K562 (cell line): ENCODE data around the gene RASSF6. TPM values are rescaled to one million over a fixed set of nuclear protein-coding genes. Genes with fewer than 3 reads are reported as not detected.

ENCODE experiments used
- ATAC-seq: fragments of 200-7000 bp; cut with Tn5 transposase; 3 replicates; pipeline ENCODE4 v1.9.1; 2020; ENCODE audit warnings: moderate library complexity
- BruUV-seq: library from RNA; stranded (reverse); fragments of 400-500 nt; replicated peaks from 2 replicates; lab custom pipeline; 2021; lab: Mats Ljungman, UMichigan
- CTCF ChIA-PET: fragments of 300-600 bp; formaldehyde crosslinking; extraction: SDS; loops from one replicate; lab custom pipeline; 2021; ENCODE audit warnings: low intra/inter-chr PET ratio; lab: Yijun Ruan, JAX
- POLR2A ChIA-PET: fragments of 300-600, 350-650 bp; sonication (Branson Sonifier 250); formaldehyde crosslinking; extraction: SDS; loops from one replicate; lab custom pipeline; 2021; ENCODE audit warnings: antibody characterized with exemption, inconsistent platforms; lab: Yijun Ruan, JAX
- DNase-seq, 4 experiments: peaks; one replicate each; pipeline versions ENCODE4 v3.0.0 to v3.0.0-alpha.2; 2011 to 2018; ENCODE audit warnings: low spot score in 3 of 4, mixed read lengths in 3 of 4; ENCODE audit errors: extremely low read depth in 1 of 4
- FAIRE-seq: peaks from 2 replicates; lab custom pipeline; 2011; peaks lifted over from hg19 to GRCh38; lab: Jason Lieb, UNC
- H2AFZ ChIP-seq: 2 replicates; pipeline ENCODE4 v1.6.0; 2011; ENCODE audit warnings: low read depth, low read length, control low read depth, inconsistent platforms
- H3K27ac ChIP-seq: fragments of 200-600 bp; 3 replicates; pipeline ENCODE4 v1.8.0; 2011; ENCODE audit warnings: low read depth, mild to moderate bottlenecking, control low read depth, inconsistent platforms, low read length, moderate library complexity, mixed read lengths; ENCODE audit errors: extremely low read depth
- H3K27me3 ChIP-seq, 2 experiments: fragments of 300-600 bp in 1 of 2; 2 replicates in 1 of 2; 3 replicates in 1 of 2; pipeline versions ENCODE4 v1.6.0 to v1.8.0; 2011; ENCODE audit warnings: inconsistent platforms in 2 of 2, low read length in 2 of 2, mild to moderate bottlenecking in 1 of 2, mixed read lengths in 1 of 2, moderate library complexity in 1 of 2; ENCODE audit not compliant: control insufficient read depth in 2 of 2, insufficient read depth in 2 of 2
- H3K36me3 ChIP-seq: fragments of 300-600 bp; 3 replicates; pipeline ENCODE4 v1.8.0; 2011; ENCODE audit warnings: mild to moderate bottlenecking, low read length, inconsistent platforms; ENCODE audit not compliant: control insufficient read depth, insufficient read depth
- H3K4me1 ChIP-seq, 2 experiments: fragments of 200-600 bp in 1 of 2; replicated peaks in 1 of 2; 2 replicates in 1 of 2; 3 replicates in 1 of 2; pipeline versions ENCODE4 v1.5.1 to v1.8.0; 2011; ENCODE audit warnings: inconsistent platforms in 2 of 2, low read length in 2 of 2, mild to moderate bottlenecking in 1 of 2, mixed read lengths in 1 of 2, moderate library complexity in 1 of 2; ENCODE audit not compliant: control insufficient read depth in 2 of 2, insufficient read depth in 2 of 2
- H3K4me2 ChIP-seq: 2 replicates; pipeline ENCODE4 v1.6.1; 2011; ENCODE audit warnings: low read length, control low read depth, inconsistent platforms, mixed read lengths; ENCODE audit not compliant: insufficient read depth
- H3K4me3 ChIP-seq: fragments of 200-600 bp; sonication (generic), shearing (Covaris generic); 2 replicates; pipeline ENCODE4 v1.5.1; 2016; ENCODE audit warnings: control low read depth, inconsistent platforms
- H3K79me2 ChIP-seq: fragments of 200-600 bp; 3 replicates; pipeline ENCODE4 v1.8.0; 2011; ENCODE audit warnings: low read length, inconsistent platforms; ENCODE audit not compliant: control insufficient read depth, insufficient read depth
- H3K9ac ChIP-seq, 2 experiments: 2 replicates each; pipeline versions ENCODE4 v1.6.0 to v1.6.1; 2011; ENCODE audit warnings: low read depth in 2 of 2, low read length in 2 of 2, control low read depth in 1 of 2, inconsistent platforms in 1 of 2, mild to moderate bottlenecking in 1 of 2, mixed read lengths in 1 of 2; ENCODE audit not compliant: insufficient read depth in 1 of 2
- H3K9me1 ChIP-seq: one replicate; pipeline ENCODE4 v1.6.0; 2011; ENCODE audit warnings: inconsistent platforms, mild to moderate bottlenecking, low read length, moderate library complexity; ENCODE audit not compliant: control insufficient read depth, insufficient read depth
- H3K9me3 ChIP-seq: replicated peaks from 2 replicates; pipeline ENCODE4 v1.5.1; 2011; ENCODE audit warnings: low read depth, low read length, inconsistent platforms; ENCODE audit not compliant: control insufficient read depth, insufficient read depth
- H4K20me1 ChIP-seq: replicated peaks from 2 replicates; pipeline ENCODE4 v1.6.1; 2011; ENCODE audit warnings: low read length, inconsistent platforms, mixed read lengths; ENCODE audit not compliant: control insufficient read depth, insufficient read depth
- CSDE1 ChIP-seq, 2 experiments: fragments of 450-650 bp; IDR thresholded peaks; 2 replicates each; pipeline ENCODE4 v1.6.1; 2016; ENCODE audit warnings: mild to moderate bottlenecking in 1 of 2
- CXXC5 ChIP-seq: fragments of 250-450 bp; sonication (Bioruptor Pico); IDR thresholded peaks from 2 replicates; pipeline ENCODE4 v1.8.0; 2022; ENCODE audit warnings: inconsistent platforms, mild to moderate bottlenecking, moderate library complexity
- GTF2E2 ChIP-seq: fragments of 200-800 bp; sonication (Bioruptor generic); IDR thresholded peaks from 2 replicates; pipeline ENCODE4 v1.6.1; 2016; ENCODE audit warnings: missing genetic modification characterization, missing compliant biosample characterization
- HSF4 ChIP-seq: fragments of 250-450 bp; sonication (Bioruptor Pico); IDR thresholded peaks from 2 replicates; pipeline ENCODE4 v2.1.2; 2022; ENCODE audit warnings: mild to moderate bottlenecking, moderate library complexity, borderline replicate concordance
- MAFG ChIP-seq: fragments of 450-650 bp; conservative IDR thresholded peaks from 2 replicates; pipeline ENCODE4 v1.6.1; 2016; ENCODE audit warnings: missing genetic modification characterization, missing compliant biosample characterization
- MYC ChIP-seq, 2 experiments: fragments of 250-450 bp in 1 of 2; sonication (Bioruptor Pico) in 1 of 2; IDR thresholded peaks; 2 replicates each; pipeline versions ENCODE4 v1.5.1 to v1.6.1; 2012 to 2021; ENCODE audit warnings: low read depth in 2 of 2, borderline replicate concordance in 1 of 2, improper control_type of control experiment in 1 of 2, low read length in 1 of 2, mild to moderate bottlenecking in 1 of 2, moderate library complexity in 1 of 2
- NR2F6 ChIP-seq: fragments of 450-650 bp; formaldehyde crosslinking; IDR thresholded peaks from 2 replicates; pipeline ENCODE4 v1.4.0; 2020; ENCODE audit warnings: mild to moderate bottlenecking
- POLR2H ChIP-seq: IDR thresholded peaks from 2 replicates; pipeline ENCODE4 v1.6.1; 2016; ENCODE audit warnings: missing genetic modification characterization, low read depth, mild to moderate bottlenecking, control low read depth, missing compliant biosample characterization, moderate library complexity
- RBM15 ChIP-seq: fragments of 200-400 bp; formaldehyde crosslinking; IDR thresholded peaks from 2 replicates; pipeline ENCODE4 v1.6.1; 2018; ENCODE audit warnings: mild to moderate bottlenecking, low read length, moderate library complexity; ENCODE audit not compliant: insufficient read depth
- SAP30 ChIP-seq: fragments of 200-600 bp; sonication (generic); IDR thresholded peaks from 2 replicates; pipeline ENCODE4 v1.6.1; 2012; ENCODE audit warnings: borderline replicate concordance, low read depth, mild to moderate bottlenecking, moderate library complexity, low read length, control low read depth, inconsistent platforms; ENCODE audit not compliant: insufficient read depth, poor library complexity, severe bottlenecking
- SNRNP70 ChIP-seq: fragments of 200-400 bp; formaldehyde crosslinking; optimal IDR thresholded peaks from 2 replicates; pipeline ENCODE3; 2017; ENCODE audit warnings: low read depth, low read length
- ZNF436 ChIP-seq: fragments of 250-450, 450-650 bp; sonication (Bioruptor Pico); formaldehyde crosslinking; IDR thresholded peaks from 2 replicates; pipeline ENCODE4 v1.7.0; 2020; ENCODE audit warnings: mild to moderate bottlenecking
- WGBS: fragments of 100-300 bp; shearing (Covaris generic); methylation state at CpG from one replicate; pipeline ENCODE4 v1.1.6; 2016; ENCODE audit warnings: low coverage, mixed read lengths; ENCODE audit not compliant: insufficient coverage; ENCODE audit errors: missing lambda C conversion rate; 5-methylcytosine and 5-hydroxymethylcytosine counted together
- in situ Hi-C: fragments of 300-500 bp; cut with MboI; formaldehyde crosslinking; loops from 4 replicates; pipeline ENCODE4 v1.15.0; 2018; ENCODE audit warnings: inconsistent platforms, mixed read lengths
- intact Hi-C: fragments of 100-400 bp; cut with micrococcal nuclease; formaldehyde crosslinking; loops from 2 replicates; pipeline ENCODE4 v1.14.2; 2022
- polyA plus RNA-seq, 8 experiments: library from polyadenylated mRNA; depleted of rRNA in 4 of 8; stranded (reverse) in 5 of 8; unstranded in 3 of 8; fragments of >200 nt; fragmentation: Nextera tagmentation in 2 of 8; fragmentation: Illumina TruSeq in 1 of 8; extraction: Ambion mirVana in 2 of 8; extraction: Trizol in 1 of 8; gene quantifications; 2 replicates each; pipeline versions ENCODE4 v1.2.1 to v1.2.3, GENCODE V29; 2011 to 2014; ENCODE audit warnings: inconsistent platforms in 1 of 8, missing spikeins in 1 of 8
- total RNA-seq, 7 experiments: library from RNA; depleted of rRNA in 6 of 7; stranded (reverse); fragments of >200 nt in 6 of 7; fragmentation: Illumina TruSeq in 2 of 7; extraction: Trizol in 2 of 7; gene quantifications; 2 replicates each; pipeline versions ENCODE4 v1.2.1 to v1.2.3, GENCODE V29; 2011 to 2021; ENCODE audit warnings: low replicate concordance in 1 of 7
- TF ChIP-seq, protein P1 (sequence below): fragments of 250-450 bp; sonication (Bioruptor Pico); IDR thresholded peaks from 2 replicates; pipeline ENCODE4 v1.4.0; 2020; ENCODE audit warnings: mild to moderate bottlenecking, moderate library complexity
- TF ChIP-seq, protein P2 (sequence below): sonication (generic); formaldehyde crosslinking; IDR thresholded peaks from 2 replicates; pipeline ENCODE4 v1.8.0; 2022; ENCODE audit warnings: missing genetic modification reagents, mild to moderate bottlenecking, borderline replicate concordance

RASSF6 gene
- total and polyA plus RNA-seq, 9 of the 15 experiments (the other 6 are each of a cell fraction or from before 2014, with no cell fraction given), result under 0.01 to 0.25 (median 0.06) TPM; not detected in 1

DNA sequence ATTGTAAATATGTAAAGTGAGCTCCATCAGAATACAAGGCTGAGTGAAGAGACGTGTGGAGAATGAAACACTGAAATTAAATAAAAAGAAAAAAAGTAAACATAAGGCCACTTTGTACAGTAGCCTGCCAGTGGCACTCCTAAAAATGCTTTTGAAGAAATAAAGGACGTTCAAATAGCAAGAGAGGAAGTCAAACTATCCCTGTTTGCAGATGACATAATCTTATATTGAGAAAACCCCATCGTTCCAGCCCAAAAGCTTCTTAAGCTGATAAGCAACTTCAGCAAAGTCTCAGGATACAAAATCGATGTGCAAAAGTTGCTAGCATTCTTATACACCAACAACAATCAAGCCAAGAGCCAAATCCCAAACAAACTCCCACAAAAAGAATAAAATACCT, 24.2 kb downstream of the RASSF6 start:
- no TSS peak for BruUV-seq
- no peaks in the 10 kb centered on the region for H3K9me1 ChIP-seq
- intact Hi-C loops (no loop called here), in situ Hi-C loops (no loop called here)
- ATAC-seq (no peak), DNase-seq (no peak), FAIRE-seq (no peak)
- no peak overlapping the region for H3K27ac ChIP-seq
- H3K36me3 ChIP-seq, result no peaks in the 10 kb centered on the region
- H3K4me3 ChIP-seq, result no peak overlapping the region
- 4% methylated on average over 4 of the region's 4 CpGs for WGBS
- H3K9ac ChIP-seq, result no peak overlapping the region
- H3K27me3 ChIP-seq, result no peaks in the 10 kb centered on the region
- no peaks in the 10 kb centered on the region for H3K79me2 ChIP-seq
- H3K4me2 ChIP-seq, result no peak overlapping the region
- TF ChIP-seq MAFG (tag), result no peak
- TF ChIP-seq CSDE1 (IDR thresholded peaks at IDR 0.05), result no peak
- TF ChIP-seq, protein P1, sequence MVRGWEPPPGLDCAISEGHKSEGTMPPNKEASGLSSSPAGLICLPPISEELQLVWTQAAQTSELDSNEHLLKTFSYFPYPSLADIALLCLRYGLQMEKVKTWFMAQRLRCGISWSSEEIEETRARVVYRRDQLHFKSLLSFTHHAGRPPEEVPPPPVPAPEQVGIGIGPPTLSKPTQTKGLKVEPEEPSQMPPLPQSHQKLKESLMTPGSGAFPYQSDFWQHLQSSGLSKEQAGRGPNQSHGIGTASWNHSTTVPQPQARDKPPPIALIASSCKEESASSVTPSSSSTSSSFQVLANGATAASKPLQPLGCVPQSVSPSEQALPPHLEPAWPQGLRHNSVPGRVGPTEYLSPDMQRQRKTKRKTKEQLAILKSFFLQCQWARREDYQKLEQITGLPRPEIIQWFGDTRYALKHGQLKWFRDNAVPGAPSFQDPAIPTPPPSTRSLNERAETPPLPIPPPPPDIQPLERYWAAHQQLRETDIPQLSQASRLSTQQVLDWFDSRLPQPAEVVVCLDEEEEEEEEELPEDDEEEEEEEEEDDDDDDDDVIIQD (CRISPR knock-in tag), result no peak
- TF ChIP-seq CXXC5, result no peak
- TF ChIP-seq HSF4 (CRISPR knock-in tag), result no peak
- no peak for TF ChIP-seq MYC (IDR thresholded peaks at IDR 0.05; ENCODE audit: low read depth, low read length)
- no peak for TF ChIP-seq MYC (CRISPR knock-in tag; IDR thresholded peaks at IDR 0.05; ENCODE audit: borderline replicate concordance, low read depth)
- no peak for TF ChIP-seq POLR2H (tag)
- TF ChIP-seq NR2F6 (CRISPR knock-in tag), result no peak
- TF ChIP-seq RBM15, result no peak
- no peak for TF ChIP-seq GTF2E2 (tag)
- TF ChIP-seq ZNF436 (CRISPR knock-in tag), result no peak
- TF ChIP-seq, protein P2, sequence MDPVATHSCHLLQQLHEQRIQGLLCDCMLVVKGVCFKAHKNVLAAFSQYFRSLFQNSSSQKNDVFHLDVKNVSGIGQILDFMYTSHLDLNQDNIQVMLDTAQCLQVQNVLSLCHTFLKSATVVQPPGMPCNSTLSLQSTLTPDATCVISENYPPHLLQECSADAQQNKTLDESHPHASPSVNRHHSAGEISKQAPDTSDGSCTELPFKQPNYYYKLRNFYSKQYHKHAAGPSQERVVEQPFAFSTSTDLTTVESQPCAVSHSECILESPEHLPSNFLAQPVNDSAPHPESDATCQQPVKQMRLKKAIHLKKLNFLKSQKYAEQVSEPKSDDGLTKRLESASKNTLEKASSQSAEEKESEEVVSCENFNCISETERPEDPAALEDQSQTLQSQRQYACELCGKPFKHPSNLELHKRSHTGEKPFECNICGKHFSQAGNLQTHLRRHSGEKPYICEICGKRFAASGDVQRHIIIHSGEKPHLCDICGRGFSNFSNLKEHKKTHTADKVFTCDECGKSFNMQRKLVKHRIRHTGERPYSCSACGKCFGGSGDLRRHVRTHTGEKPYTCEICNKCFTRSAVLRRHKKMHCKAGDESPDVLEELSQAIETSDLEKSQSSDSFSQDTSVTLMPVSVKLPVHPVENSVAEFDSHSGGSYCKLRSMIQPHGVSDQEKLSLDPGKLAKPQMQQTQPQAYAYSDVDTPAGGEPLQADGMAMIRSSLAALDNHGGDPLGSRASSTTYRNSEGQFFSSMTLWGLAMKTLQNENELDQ (CRISPR knock-in tag), result no peak
- no peak for TF ChIP-seq SNRNP70
- no peak for TF ChIP-seq SAP30
- H3K4me1 ChIP-seq, result peaks cover 0 to 10% of the 10 kb centered on the region in 2 experiments; a peak in 3 of 5 replicates
- ChIA-PET CTCF (no interaction called here), POLR2A (no interaction called here)
- no peak overlapping the region for H2AFZ ChIP-seq
- H3K9me3 ChIP-seq, result no peaks in the 10 kb centered on the region
- H4K20me1 ChIP-seq, result no peaks in the 10 kb centered on the region
